NCI-H1092 (cell line): ENCODE results near the gene TRAF6.

Experiments used
- DNase-seq: peaks from one replicate; lab custom pipeline; 2025; lab: John Stamatoyannopoulos, UW

The TRAF6 gene

GRCh38 chr11:36458129-36458915 is 51.8 kb downstream of the TRAF6 start:
- no peak for DNase-seq

GRCh38 chr11:36456156-36456555 is 53.9 kb downstream of the TRAF6 start:
- DNase-seq: no peak

GRCh38 chr11:36455658-36456111 is 54.4 kb downstream of the TRAF6 start:
- DNase-seq: no peak

- DNase-seq: no peak
Measured at GRCh38 chr11:36454941-36455631, 55.0 kb downstream of the TRAF6 start.

GRCh38 chr11:36454551-36454940 is 55.5 kb downstream of the TRAF6 start:
- DNase-seq: no peak

GRCh38 chr11:36453678-36454077 is 56.4 kb downstream of the TRAF6 start:
- DNase-seq: no peak

- DNase-seq: no peak
Measured at GRCh38 chr11:36452961-36453360, 57.1 kb downstream of the TRAF6 start.

- DNase-seq: no peak
Measured at GRCh38 chr11:36452236-36452940, 57.7 kb downstream of the TRAF6 start.

- DNase-seq: no peak
Measured at GRCh38 chr11:36451681-36452080, 58.4 kb downstream of the TRAF6 start.

GRCh38 chr11:36451045-36451444 is 59.0 kb downstream of the TRAF6 start:
- DNase-seq: no peak

GRCh38 chr11:36450110-36450572 is 59.9 kb downstream of the TRAF6 start:
- no peak for DNase-seq

GRCh38 chr11:36449561-36450096 is 60.4 kb downstream of the TRAF6 start:
- no peak for DNase-seq

GRCh38 chr11:36447947-36448346 is 62.1 kb downstream of the TRAF6 start:
- no peak for DNase-seq

- DNase-seq: no peak
Measured at GRCh38 chr11:36447514-36447913, 62.6 kb downstream of the TRAF6 start.

GRCh38 chr11:36446135-36446534 is 63.9 kb downstream of the TRAF6 start:
- DNase-seq: no peak

- DNase-seq: no peak
Measured at GRCh38 chr11:36443661-36444060, 66.4 kb downstream of the TRAF6 start.

GRCh38 chr11:36441610-36442208 is 68.4 kb downstream of the TRAF6 start:
- DNase-seq: no peak

GRCh38 chr11:36438126-36438525 is 71.9 kb downstream of the TRAF6 start:
- no peak for DNase-seq

GRCh38 chr11:36437413-36437812 is 72.7 kb downstream of the TRAF6 start:
- no peak for DNase-seq
